Measurements from ENCODE around the gene KRT38.

The KRT38 gene

GRCh38 chr17:41394254-41394996 lies 46.4 kb downstream of the KRT38 start:
- no peak for DNase-seq

GRCh38 chr17:41393826-41394225 lies 47.0 kb downstream of the KRT38 start:
- DNase-seq: no peak

- DNase-seq: no peak
Measured at GRCh38 chr17:41393294-41393693, 47.5 kb downstream of the KRT38 start.

- no peak for DNase-seq
Measured at GRCh38 chr17:41392278-41392677, 48.5 kb downstream of the KRT38 start.

GRCh38 chr17:41391535-41391934 lies 49.2 kb downstream of the KRT38 start:
- no peak for DNase-seq

- no peak for DNase-seq
Measured at GRCh38 chr17:41390411-41390938, 50.3 kb downstream of the KRT38 start.

GRCh38 chr17:41387670-41388069 lies 53.1 kb downstream of the KRT38 start:
- DNase-seq: no peak

- no peak for DNase-seq
Measured at GRCh38 chr17:41386227-41386626, 54.6 kb downstream of the KRT38 start.
